RWPE1 (cell line): ENCODE measurements around the gene CLDN20.
A peak's percentile ranks its signal among the peaks of the same experiment; 100 is the strongest.
"Not testable (repeated sequence)": the region's sequence is repeated elsewhere in the genome, so short reads cannot be mapped to it uniquely, and the experiment has no call there.

ENCODE experiments used
- CTCF ChIA-PET: fragments of 350-600 bp; sonication (Branson Sonifier 250); formaldehyde crosslinking; extraction: SDS; loops from one replicate; lab custom pipeline; 2021; lab: Yijun Ruan, JAX
- POLR2A ChIA-PET: fragments of 400-600 bp; formaldehyde crosslinking; extraction: SDS; loops from one replicate; lab custom pipeline; 2020; ENCODE audit warnings: antibody characterized with exemption; ENCODE audit not compliant: low non-redundant PET; lab: Yijun Ruan, JAX
- DNase-seq: peaks from one replicate; pipeline ENCODE4 v3.0.0; 2012; ENCODE audit warnings: low spot score
- H3K27ac ChIP-seq: fragments of 450-650 bp; 2 replicates; pipeline ENCODE4 v1.5.1; 2017
- TF ChIP-seq, protein P1 (sequence below): fragments of 450-650 bp; conservative IDR thresholded peaks from 2 replicates; pipeline ENCODE4 v1.5.1; 2017; ENCODE audit warnings: low read depth, mild to moderate bottlenecking

CLDN20 gene

DNA sequence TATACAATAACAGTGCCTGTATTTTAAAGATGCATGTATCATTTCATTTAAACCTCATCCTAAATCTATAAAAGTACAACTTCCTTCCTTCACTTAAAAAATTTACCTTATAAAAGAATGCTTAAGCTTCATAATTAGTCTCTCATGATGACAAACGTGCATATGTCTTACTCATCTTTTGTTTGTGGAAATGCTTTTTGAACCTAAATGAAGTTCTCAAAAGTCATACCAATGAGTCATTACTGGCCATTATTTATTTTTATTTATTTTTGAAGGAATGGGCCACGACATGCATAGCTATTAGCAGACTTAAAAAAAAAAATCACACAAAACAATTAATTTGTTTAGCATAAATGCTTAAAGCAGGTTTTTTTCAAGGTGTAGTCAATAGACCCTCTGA lies 46.8 kb downstream of the CLDN20 start:
- ChIA-PET POLR2A (no interaction called here), CTCF (no interaction called here)
- peak; percentile 32 for DNase-seq

DNA sequence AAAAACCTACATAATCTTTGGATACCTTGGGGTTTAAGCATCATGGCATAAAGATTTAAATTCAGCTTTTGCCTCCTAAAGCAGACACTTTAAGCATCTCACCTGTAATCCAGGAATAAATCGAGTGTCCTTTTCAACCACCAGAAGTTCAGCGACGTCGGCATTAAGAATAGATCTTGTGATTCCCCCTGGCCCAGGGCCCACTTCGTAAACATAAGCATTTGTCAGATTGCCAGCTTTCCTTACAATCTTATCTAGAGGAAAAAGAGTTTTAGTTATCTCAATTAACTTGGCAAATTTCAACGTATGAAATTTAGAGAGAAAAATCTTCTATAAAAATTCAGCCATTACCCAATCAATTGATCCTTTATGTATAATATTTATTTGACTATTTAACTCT lies 47.3 kb downstream of the CLDN20 start:
- H3K27ac ChIP-seq: no peak overlapping the region
- ChIA-PET CTCF (no interaction called here), POLR2A (no interaction called here)
- TF ChIP-seq, protein P1, sequence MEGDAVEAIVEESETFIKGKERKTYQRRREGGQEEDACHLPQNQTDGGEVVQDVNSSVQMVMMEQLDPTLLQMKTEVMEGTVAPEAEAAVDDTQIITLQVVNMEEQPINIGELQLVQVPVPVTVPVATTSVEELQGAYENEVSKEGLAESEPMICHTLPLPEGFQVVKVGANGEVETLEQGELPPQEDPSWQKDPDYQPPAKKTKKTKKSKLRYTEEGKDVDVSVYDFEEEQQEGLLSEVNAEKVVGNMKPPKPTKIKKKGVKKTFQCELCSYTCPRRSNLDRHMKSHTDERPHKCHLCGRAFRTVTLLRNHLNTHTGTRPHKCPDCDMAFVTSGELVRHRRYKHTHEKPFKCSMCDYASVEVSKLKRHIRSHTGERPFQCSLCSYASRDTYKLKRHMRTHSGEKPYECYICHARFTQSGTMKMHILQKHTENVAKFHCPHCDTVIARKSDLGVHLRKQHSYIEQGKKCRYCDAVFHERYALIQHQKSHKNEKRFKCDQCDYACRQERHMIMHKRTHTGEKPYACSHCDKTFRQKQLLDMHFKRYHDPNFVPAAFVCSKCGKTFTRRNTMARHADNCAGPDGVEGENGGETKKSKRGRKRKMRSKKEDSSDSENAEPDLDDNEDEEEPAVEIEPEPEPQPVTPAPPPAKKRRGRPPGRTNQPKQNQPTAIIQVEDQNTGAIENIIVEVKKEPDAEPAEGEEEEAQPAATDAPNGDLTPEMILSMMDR: no peak
- DNase-seq: no peak

More for the DNA sequence above, 46.8 kb downstream of the CLDN20 start:
- H3K27ac ChIP-seq: no peak overlapping the region
- TF ChIP-seq, protein P1: no peak

DNA sequence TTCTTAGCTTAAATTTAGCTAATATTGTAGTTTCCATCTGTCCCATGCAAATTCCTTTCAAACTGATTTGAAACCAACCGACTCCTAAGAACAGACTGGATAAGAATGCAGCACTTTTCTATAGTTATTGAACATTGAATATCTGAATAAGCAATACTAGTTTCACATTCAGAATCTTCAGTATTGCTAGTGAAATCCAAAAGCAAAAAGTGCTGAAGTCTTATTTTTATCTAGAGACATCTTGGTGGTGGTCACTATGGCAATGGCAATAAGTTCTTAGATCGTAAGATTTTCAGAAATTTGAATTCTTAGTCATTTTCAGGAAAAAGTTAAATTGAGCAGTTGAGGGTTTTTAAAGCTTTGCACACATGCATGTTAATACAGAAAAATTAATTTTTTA lies 47.8 kb downstream of the CLDN20 start:
- CTCF ChIA-PET: no interaction called here
- POLR2A ChIA-PET: no interaction called here

DNA sequence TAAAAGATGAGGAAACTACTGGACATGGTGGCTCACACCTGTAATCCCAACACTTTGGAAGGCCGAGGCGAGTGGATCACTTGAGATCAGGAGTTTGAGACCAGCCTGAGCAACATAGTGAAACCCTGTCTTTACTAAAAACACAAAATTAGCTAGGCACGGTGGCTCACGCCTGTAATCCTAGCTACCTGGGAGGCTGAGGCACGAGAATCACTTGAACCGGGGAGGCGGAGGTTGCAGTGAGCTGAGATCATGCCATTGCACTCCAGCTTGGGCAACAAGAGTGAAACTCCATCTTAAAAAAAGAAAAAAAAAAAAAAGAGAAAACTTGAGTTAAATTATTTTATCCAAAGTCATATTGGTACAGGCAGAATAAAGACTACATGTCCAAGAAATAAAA lies 49.1 kb downstream of the CLDN20 start:
- POLR2A ChIA-PET, DNase-seq, H3K27ac ChIP-seq: not testable (repeated sequence)
- CTCF ChIA-PET: interaction anchor here (0.6 kb wide), 1 partner anchor 1185 kb away, joined by 3 read pairs; no protein-coding TSS in a partner anchor

More for the DNA sequence above, 47.8 kb downstream of the CLDN20 start:
- no peak for DNase-seq
- TF ChIP-seq, protein P1: no peak
- no peak overlapping the region for H3K27ac ChIP-seq

DNA sequence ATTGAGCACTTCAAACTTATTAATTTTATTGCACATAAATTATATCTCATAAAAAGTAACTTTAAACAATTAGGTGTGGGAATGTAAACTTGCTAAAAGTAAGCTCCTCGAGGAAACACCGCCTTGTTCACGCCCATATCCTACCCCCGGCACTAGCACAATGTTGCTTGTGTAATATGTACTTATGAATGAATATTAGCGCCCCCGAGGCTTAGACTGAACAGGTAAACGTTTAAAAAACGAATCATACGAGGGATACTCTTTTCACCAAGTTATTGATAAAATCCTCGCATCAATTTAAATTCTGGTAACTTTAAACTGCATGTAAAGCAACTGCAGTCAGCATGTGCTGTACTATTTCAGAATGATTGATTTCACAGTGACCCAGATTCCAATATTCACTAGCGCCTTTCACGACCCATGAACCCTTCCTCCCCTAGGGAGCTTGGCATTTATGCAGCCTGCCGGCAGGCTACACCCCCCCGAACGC lies 49.8 kb downstream of the CLDN20 start:
- CTCF ChIA-PET: interaction anchor here (0.6 to 0.7 kb wide), 2 partner anchors 446 to 1185 kb away, joined by 3 read pairs; no protein-coding TSS in a partner anchor
- H3K27ac ChIP-seq: peak overlapping the region; percentile 83
- TF ChIP-seq, protein P1: no peak
- peak; percentile 31 for DNase-seq
- POLR2A ChIA-PET: no interaction called here

DNA sequence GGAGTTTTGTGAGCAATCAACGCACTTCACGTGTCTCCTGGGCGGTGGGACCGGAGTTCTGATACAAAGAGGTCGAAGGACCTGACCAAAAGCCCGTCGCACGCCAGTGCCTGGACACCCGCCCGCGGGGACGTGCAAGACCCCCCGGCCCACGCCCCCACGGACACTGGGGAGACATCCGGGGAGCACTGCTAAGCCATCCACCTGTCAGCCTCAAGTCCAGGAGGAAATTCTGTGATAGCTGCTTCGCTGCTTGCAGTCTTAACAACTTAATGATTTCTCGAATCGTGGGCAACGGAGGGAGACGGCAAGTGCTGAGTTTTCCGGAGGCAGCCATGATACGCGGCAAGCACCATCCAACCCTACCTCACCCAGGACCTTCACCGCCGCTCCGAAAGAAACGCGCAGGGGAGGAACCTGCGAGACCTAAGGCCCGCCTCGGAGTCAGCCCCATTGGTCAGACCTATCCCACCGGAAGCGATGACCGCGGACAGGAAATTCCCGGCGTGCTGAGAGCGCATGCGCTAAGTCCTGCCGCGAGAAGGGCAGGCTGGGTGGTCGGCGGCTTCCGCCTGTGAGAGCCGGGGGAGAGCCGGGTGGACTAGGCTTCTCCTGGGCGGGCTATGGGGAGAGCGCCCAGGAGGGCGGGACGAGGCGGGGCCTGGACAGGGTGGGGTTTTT lies 50.4 kb downstream of the CLDN20 start, which contains the start of gene TFB1M:
TSS of gene TFB1M (minus strand) at position 393 of the 681 bp plus-strand sequence. CDS start at position 337, 56 bp downstream.
- POLR2A ChIA-PET: no interaction called here
- CTCF ChIA-PET: interaction anchor here (0.6 to 0.7 kb wide), 2 partner anchors 25 to 447 kb away, joined by 3 to 5 read pairs; no protein-coding TSS in a partner anchor
- peak; percentile 90 for DNase-seq
- peak within 1 kb of the TSS; percentile 83 for H3K27ac ChIP-seq
- TF ChIP-seq, protein P1: no peak
